Heart left ventricle (tissue), 16 donors: ENCODE results near the gene ISOC2. TPM values are rescaled to one million over a fixed set of nuclear protein-coding genes. Genes with fewer than 3 reads are reported as not detected.

ENCODE experiments used
- ATAC-seq, 4 donors: fragments of 200-7000 bp; cut with Tn5 transposase; one replicate each; pipeline ENCODE4 v1.9.1; 2020 to 2022; ENCODE audit warnings: moderate library complexity in 4 of 4, mild to moderate bottlenecking in 3 of 4, moderate number of reproducible peaks in 1 of 4
- DNase-seq, 5 donors: peaks; one replicate each; pipeline ENCODE4 v3.0.0-alpha.2; 2020
- H3K27ac ChIP-seq, 12 donors: fragments of 200-600 bp; sonication (generic) in 4 of 12; one replicate each; pipeline versions ENCODE4 v1.5.0 to v1.8.0; 2016 to 2022; ENCODE audit warnings: mild to moderate bottlenecking in 2 of 12
- H3K27me3 ChIP-seq, 9 donors: fragments of 200-600 bp; sonication (generic) in 2 of 9; one replicate each; pipeline versions ENCODE4 v1.5.1 to v1.8.0; 2016 to 2022; ENCODE audit warnings: mild to moderate bottlenecking in 3 of 9
- H3K36me3 ChIP-seq, 9 donors: fragments of 200-600 bp; sonication (generic) in 2 of 9; one replicate each; pipeline versions ENCODE4 v1.5.0 to v1.8.0; 2018 to 2022; ENCODE audit warnings: mild to moderate bottlenecking in 2 of 9
- H3K4me1 ChIP-seq, 12 donors: fragments of 200-600 bp; sonication (generic) in 4 of 12; one replicate each; pipeline versions ENCODE4 v1.5.0 to v1.8.0; 2016 to 2022; ENCODE audit warnings: mild to moderate bottlenecking in 3 of 12
- H3K4me3 ChIP-seq, 12 donors: fragments of 200-600 bp; sonication (generic) in 4 of 12; one replicate each; pipeline versions ENCODE4 v1.5.0 to v1.8.0; 2017 to 2022; ENCODE audit warnings: mild to moderate bottlenecking in 9 of 12, moderate library complexity in 4 of 12
- H3K9me3 ChIP-seq, 12 donors: fragments of 200-600 bp; sonication (generic) in 4 of 12; one replicate each; pipeline versions ENCODE4 v1.5.0 to v1.8.0; 2016 to 2022; ENCODE audit warnings: mild to moderate bottlenecking in 1 of 12
- CTCF ChIP-seq, 12 donors: fragments of 200-600 bp; sonication (generic) in 4 of 12; IDR thresholded peaks; one replicate each; pipeline versions ENCODE4 v1.5.0 to v1.8.0; 2018 to 2022; ENCODE audit warnings: antibody characterized with exemption in 12 of 12, mild to moderate bottlenecking in 5 of 12
- POLR2A ChIP-seq, 2 donors: fragments of 450-650 bp; IDR thresholded peaks; one replicate each; pipeline ENCODE4 v1.6.1; 2017; ENCODE audit warnings: antibody characterized with exemption in 2 of 2, mild to moderate bottlenecking in 2 of 2, moderate library complexity in 2 of 2
- WGBS, 4 donors: extraction: QIAGEN DNeasy Blood & Tissue Kit in 2 of 4; methylation state at CpG; one replicate each; pipeline versions ENCODE4 v1.1.5 to v1.1.7; 2013 to 2018; 5-methylcytosine and 5-hydroxymethylcytosine counted together
- intact Hi-C, 10 donors: fragments of 100-400 bp; cut with DNase I; formaldehyde crosslinking; loops; one replicate each; pipeline versions ENCODE4 v1.11.1 to v1.14.2; 2022
- long read RNA-seq, 3 donors: library from polyadenylated mRNA; unstranded; transcript quantifications; one replicate each; pipeline ENCODE4 v2.0.0, GENCODE V29; 2020 to 2021
- polyA plus RNA-seq, 2 donors: library from polyadenylated mRNA; stranded (reverse); fragments of 200-250 nt; gene quantifications; one replicate each; pipeline ENCODE4 v1.2.3, GENCODE V29; 2013
- total RNA-seq, 9 donors: library from RNA; depleted of rRNA in 2 of 9; stranded (reverse); fragments of >200 nt in 2 of 9; fragmentation: NEBNext Ultra II Directional in 3 of 9; extraction: Animal tissue kit (Norgen Biotek cat#: 25700) in 3 of 9; gene quantifications; one replicate each; pipeline versions ENCODE4 v1.1.0 to v1.2.4, GENCODE V29; 2016 to 2023
- donor health status: ischemic (EF 13 %, LVEDD 7.1; RV severe dilation, severe dysfunction).
- donor health status: healthy with polysubstance abuse.
- donor health status: DM: no; HTN: yes; CAD: no.
- donor health status: DM: no; HTN: no; CAD: no.
- donor health status: ischemic (EF 25% LVEDD 6.9; RV normal size, moderate dysfunction).
- donor health status: ischemic (EF 25% LVEDD 5.7; RV mildly dilated, moderate dysfunction).
- donor health status: healthy.
- donor health status: DM: yes; HTN: yes; CAD: no.
- donor health status: ischemic (EF 35%, LVEDD 5.7; RV mildly dilated, moderate dysfunction).
- donor health status: nonischemic (EF 11% LVEDD 7.7; RV severe dilation, severe dysfunction).
- donor health status: DM: yes; HTN: yes; CAD: no.
- donor health status: PGD.
- donor health status: ischemic (EF 29% LVEDD 5.4; RV normal size, mild dysfunction).
- donor health status: nonischemic (EF 23%, LVEDD 6.1; RV moderate dilation, normal function).

ISOC2 gene
- total RNA-seq (100 to 1,000 TPM in 1 of 9 donors, 10 to 100 TPM in 8; 36.9 to 102 (median 48.8) TPM), polyA plus RNA-seq (10 to 100 TPM; 86.8 to 94.9 TPM)
- long read RNA-seq, donor 1, transcript ISOC2-202 (6 exons, 998 nt) = major isoform, 6 of 11 reads
- long read RNA-seq, donor 1, partial matches to known transcripts = 1 of 11 reads
- long read RNA-seq, donor 1, other reads (novel, unspliced or antisense) = 1 of 11 reads
- long read RNA-seq, donor 2, transcript ISOC2-202 (6 exons, 998 nt) = major isoform, 26 of 29 reads
- long read RNA-seq, donor 2, partial matches to known transcripts = 1 of 29 reads
- long read RNA-seq, donor 2, other reads (novel, unspliced or antisense) = 0 of 29 reads
- long read RNA-seq, donor 3, partial matches to known transcripts = 1 of 5 reads
- long read RNA-seq, donor 3, other reads (novel, unspliced or antisense) = 0 of 5 reads

GRCh38 chr19:55461259-55461973, at the start of gene ISOC2:
TSS of gene ISOC2 (minus strand) at chr19:55461642. CDS start at chr19:55456486, 5,156 bp downstream.
- WGBS, 4 donors = 0 to 2% (median 1%) methylated on average over 26 to 54 of the region's 54 CpGs
- Histone ChIP-seq H3K36me3 (peaks cover 0 to under 1% (median 0%) of the 10 kb centered on the region in 9 donors), H3K4me3 (peak within 1 kb of the TSS; percentile 47 to 94 (median 82)), H3K27me3 (no peaks in the 10 kb centered on the region), H3K9me3 (no peaks in the 10 kb centered on the region), H3K4me1 (peaks cover 0 to 24% (median 9%) of the 10 kb centered on the region in 12 donors), H3K27ac (peak within 1 kb of the TSS; percentile 63 to 97 (median 92))
- peak in 1 of 2 donors; percentile 27 for TF ChIP-seq POLR2A (IDR thresholded peaks at IDR 0.05)
- no peak for TF ChIP-seq CTCF (IDR thresholded peaks at IDR 0.05)
- DNase-seq = peak; percentile 100
- intact Hi-C loops = loop anchor here in 3 of 10 donors (1.0 to 5.0 kb wide), 4 partner anchors 51 to 202 kb away; partner anchors contain the start of gene PPP6R1 (in 1 of the 3)
- peak; percentile 94 to 96 (median 96) for ATAC-seq

- no peak for TF ChIP-seq CTCF (IDR thresholded peaks at IDR 0.05)
- no peak for TF ChIP-seq POLR2A (IDR thresholded peaks at IDR 0.05)
- intact Hi-C loops = loop anchor here in 2 of 10 donors (5.0 to 10.0 kb wide), 2 partner anchors 366 to 373 kb away; no protein-coding TSS in a partner anchor
- Histone ChIP-seq H3K9me3 (no peaks in the 10 kb centered on the region), H3K4me3 (no peak overlapping the region), H3K27me3 (no peaks in the 10 kb centered on the region), H3K27ac (no peak overlapping the region), H3K4me1 (peaks cover 0 to 12% (median 5%) of the 10 kb centered on the region in 12 donors), H3K36me3 (peaks cover 0 to 5% (median 0%) of the 10 kb centered on the region in 9 donors)
- DNase-seq (peak in 1 of 5 donors; percentile 4), ATAC-seq (no peak)
- WGBS, 4 donors = 72 to 78% (median 73%) methylated on average over 10 of the region's 10 CpGs
Observed at GRCh38 chr19:55508120-55508519, 46.7 kb upstream of the ISOC2 start.

- WGBS, 4 donors = 87 to 91% (median 89%) methylated on average over 11 of the region's 11 CpGs
- Histone ChIP-seq H3K4me1 (peaks cover 0 to 12% (median 5%) of the 10 kb centered on the region in 12 donors), H3K4me3 (no peak overlapping the region), H3K27me3 (no peaks in the 10 kb centered on the region), H3K36me3 (peaks cover 0 to 22% (median 12%) of the 10 kb centered on the region in 9 donors), H3K9me3 (no peaks in the 10 kb centered on the region), H3K27ac (no peak overlapping the region)
- ATAC-seq = no peak
- intact Hi-C loops = loop anchor here (1.0 to 10.0 kb wide), 10 partner anchors 37 to 623 kb away; no protein-coding TSS in a partner anchor
- TF ChIP-seq CTCF (IDR thresholded peaks at IDR 0.05) (no peak), POLR2A (IDR thresholded peaks at IDR 0.05) (no peak)
- no peak for DNase-seq
Observed at GRCh38 chr19:55504981-55505380, 43.5 kb upstream of the ISOC2 start.
